Neural cell (in vitro differentiated cells): Measurements from ENCODE around the gene HDC. TPM values are rescaled to one million over a fixed set of nuclear protein-coding genes. Genes with fewer than 3 reads are reported as not detected.

Experiments
- H2AFZ ChIP-seq: fragments of 200-600, 300-800 bp; sonication (generic), shearing (Covaris generic); 2 replicates; pipeline ENCODE4 v1.6.0; 2014; ENCODE audit warnings: low read depth, mild to moderate bottlenecking, antibody characterized with exemption, low read length, moderate library complexity
- H3F3A ChIP-seq: fragments of 200-600 bp; shearing (Covaris generic); 2 replicates; pipeline ENCODE4 v1.6.1; 2016; ENCODE audit warnings: mild to moderate bottlenecking, moderate library complexity, mixed read lengths, antibody characterized with exemption, low read length; ENCODE audit not compliant: insufficient read depth, poor library complexity, severe bottlenecking
- H3K27ac ChIP-seq: fragments of 200-600, 300-800 bp; sonication (generic), shearing (Covaris generic); 2 replicates; pipeline ENCODE4 v1.5.1; 2014; ENCODE audit warnings: mild to moderate bottlenecking, low read length, moderate library complexity
- H3K27me3 ChIP-seq: fragments of 300-800, 200-600 bp; sonication (generic), shearing (Covaris generic); 2 replicates; pipeline ENCODE4 v1.6.0; 2014; ENCODE audit warnings: mild to moderate bottlenecking, low read depth, low read length, moderate library complexity; ENCODE audit not compliant: insufficient read depth
- H3K36me3 ChIP-seq: fragments of 300-800, 200-600 bp; sonication (generic), shearing (Covaris generic); 2 replicates; pipeline ENCODE4 v1.5.1; 2014; ENCODE audit warnings: mild to moderate bottlenecking, antibody characterized with exemption, low read length, moderate library complexity; ENCODE audit not compliant: insufficient read depth
- H3K4me2 ChIP-seq: fragments of 300-800, 200-600 bp; sonication (generic), shearing (Covaris generic); 2 replicates; pipeline ENCODE4 v1.6.0; 2014; ENCODE audit warnings: mild to moderate bottlenecking, low read length
- H3K4me3 ChIP-seq: fragments of 300-800, 200-600 bp; sonication (generic), shearing (Covaris generic); 2 replicates; pipeline ENCODE4 v1.5.1; 2014; ENCODE audit warnings: mild to moderate bottlenecking, low read length, moderate library complexity
- H3K79me2 ChIP-seq: fragments of 200-600 bp; shearing (Covaris generic); replicated peaks from 2 replicates; pipeline ENCODE4 v1.6.0; 2014; ENCODE audit warnings: mild to moderate bottlenecking, low read length, moderate library complexity; ENCODE audit not compliant: insufficient read depth
- H3K9ac ChIP-seq: fragments of 300-800, 200-600 bp; sonication (generic), shearing (Covaris generic); 2 replicates; pipeline ENCODE4 v1.6.1; 2016; ENCODE audit warnings: mild to moderate bottlenecking, low read length, mixed read lengths
- H3K9me2 ChIP-seq: fragments of 200-600 bp; shearing (Covaris generic); 2 replicates; pipeline ENCODE4 v1.6.1; 2016; ENCODE audit warnings: mild to moderate bottlenecking, low read length, mixed read lengths; ENCODE audit not compliant: insufficient read depth
- H3K9me3 ChIP-seq: fragments of 200-600, 300-800 bp; sonication (generic), shearing (Covaris generic); 2 replicates; pipeline ENCODE4 v1.6.1; 2016; ENCODE audit warnings: mild to moderate bottlenecking, mixed run types, low read length, moderate library complexity, mixed read lengths
- H4K20me1 ChIP-seq: fragments of 200-600 bp; shearing (Covaris generic); 2 replicates; pipeline ENCODE4 v1.6.1; 2016; ENCODE audit warnings: mild to moderate bottlenecking, mixed run types; ENCODE audit not compliant: insufficient read depth
- CTCF ChIP-seq: fragments of 450-650 bp; IDR thresholded peaks from 2 replicates; pipeline ENCODE4 v1.5.1; 2014; ENCODE audit warnings: antibody characterized with exemption, mild to moderate bottlenecking, moderate library complexity; ENCODE audit not compliant: poor library complexity, severe bottlenecking
- EP300 ChIP-seq: fragments of 450-650 bp; conservative IDR thresholded peaks from 2 replicates; pipeline ENCODE4 v1.6.1; 2014; ENCODE audit warnings: antibody characterized with exemption, mild to moderate bottlenecking, moderate library complexity; ENCODE audit not compliant: poor library complexity, severe bottlenecking
- EZH2 ChIP-seq: fragments of 200-600, 300-800 bp; shearing (Covaris generic), sonication (generic); IDR thresholded peaks from 2 replicates; pipeline ENCODE4 v1.6.1; 2014; ENCODE audit warnings: antibody characterized with exemption, low read length, borderline replicate concordance, mild to moderate bottlenecking; ENCODE audit not compliant: insufficient read depth, poor library complexity, severe bottlenecking
- MXI1 ChIP-seq: fragments of 450-650 bp; conservative IDR thresholded peaks from 2 replicates; pipeline ENCODE4 v1.6.1; 2014; ENCODE audit warnings: antibody characterized with exemption, mild to moderate bottlenecking; ENCODE audit not compliant: poor library complexity, severe bottlenecking
- POLR2AphosphoS5 ChIP-seq: IDR thresholded peaks from 2 replicates; pipeline ENCODE4 v1.6.1; 2012
- RAD21 ChIP-seq: fragments of 450-650 bp; conservative IDR thresholded peaks from 2 replicates; pipeline ENCODE4 v1.6.1; 2014; ENCODE audit warnings: antibody characterized with exemption, mild to moderate bottlenecking, moderate library complexity
- REST ChIP-seq: IDR thresholded peaks from 2 replicates; pipeline ENCODE4 v1.6.1; 2012; ENCODE audit warnings: borderline replicate concordance
- SMC3 ChIP-seq: fragments of 450-650 bp; conservative IDR thresholded peaks from 2 replicates; pipeline ENCODE4 v1.6.1; 2014; ENCODE audit warnings: antibody characterized with exemption, mild to moderate bottlenecking, moderate library complexity; ENCODE audit not compliant: poor library complexity
- TAF1 ChIP-seq: IDR thresholded peaks from 2 replicates; pipeline ENCODE4 v1.6.1; 2012; ENCODE audit warnings: low read depth
- polyA plus RNA-seq: library from polyadenylated mRNA; depleted of rRNA; stranded (reverse); fragments of >200 nt; gene quantifications from 2 replicates; pipeline ENCODE4 v1.2.3, GENCODE V29; 2014

The HDC gene
- polyA plus RNA-seq, 1 donor from 2014 or later, result 4.5 TPM

- Histone ChIP-seq H3K9ac (no peak overlapping the region), H3K9me2 (no peaks in the 10 kb centered on the region), H4K20me1 (no peaks in the 10 kb centered on the region), H3K4me2 (no peak overlapping the region), H3K9me3 (no peaks in the 10 kb centered on the region), H2AFZ (no peak overlapping the region), H3F3A (no peaks in the 10 kb centered on the region), H3K36me3 (no peaks in the 10 kb centered on the region), H3K4me3 (no peak overlapping the region), H3K27ac (no peak overlapping the region), H3K27me3 (no peaks in the 10 kb centered on the region), H3K79me2 (no peaks in the 10 kb centered on the region)
- TF ChIP-seq SMC3 (no peak), RAD21 (no peak)
Observed at GRCh38 chr15:50257924-50258323, 7.6 kb downstream of the HDC start.

GRCh38 chr15:50257332-50257731 is 8.2 kb downstream of the HDC start:
- H3K9ac ChIP-seq, result no peak overlapping the region
- H3K9me3 ChIP-seq, result no peaks in the 10 kb centered on the region

More at GRCh38 chr15:50257332-50257731, 8.2 kb downstream of the HDC start:
- H3K4me3 ChIP-seq, result no peak overlapping the region
- H3K4me2 ChIP-seq, result no peak overlapping the region
- H3K79me2 ChIP-seq, result no peaks in the 10 kb centered on the region
- H3K27me3 ChIP-seq, result no peaks in the 10 kb centered on the region
- H3K36me3 ChIP-seq, result no peaks in the 10 kb centered on the region
- no peak for TF ChIP-seq EZH2
- no peak for TF ChIP-seq RAD21
- TF ChIP-seq CTCF, result no peak
- no peak for TF ChIP-seq SMC3
- no peak for TF ChIP-seq MXI1
- TF ChIP-seq POLR2AphosphoS5, result no peak
- TF ChIP-seq REST, result no peak
- TF ChIP-seq EP300, result no peak
- no peak for TF ChIP-seq TAF1
- no peaks in the 10 kb centered on the region for H3K9me2 ChIP-seq
- H2AFZ ChIP-seq, result no peak overlapping the region
- H4K20me1 ChIP-seq, result no peaks in the 10 kb centered on the region
- no peaks in the 10 kb centered on the region for H3F3A ChIP-seq
- H3K27ac ChIP-seq, result no peak overlapping the region
